GM12878 (cell line): Measurements from ENCODE around the gene FGF12. TPM values are rescaled to one million over a fixed set of nuclear protein-coding genes. Genes with fewer than 3 reads are reported as not detected.

Experiments used
- ATAC-seq: fragments of 200-7000 bp; cut with Tn5 transposase; 3 replicates; pipeline ENCODE4 v1.9.1; 2020; ENCODE audit warnings: mild to moderate bottlenecking, moderate library complexity
- BruUV-seq: library from RNA; stranded (reverse); fragments of 400-500 nt; replicated peaks from 2 replicates; lab custom pipeline; 2021; lab: Mats Ljungman, UMichigan
- CTCF ChIA-PET: fragments of 300-600 bp; sonication (Branson Sonifier 250); formaldehyde crosslinking; extraction: SDS; loops from one replicate; lab custom pipeline; 2021; ENCODE audit warnings: inconsistent platforms; lab: Yijun Ruan, JAX
- POLR2A ChIA-PET: fragments of 350-600 bp; formaldehyde crosslinking; extraction: SDS; loops from one replicate; lab custom pipeline; 2021; ENCODE audit warnings: inconsistent platforms; lab: Charles Lee
- RAD21 ChIA-PET: fragments of 300-600 bp; sonication (Branson Sonifier 250); formaldehyde crosslinking; loops from one replicate; lab custom pipeline; 2023; ENCODE audit warnings: antibody characterized with exemption; ENCODE audit not compliant: unreplicated experiment; lab: Charles Lee
- SMC1A ChIA-PET: fragments of 300-600 bp; sonication (Branson Sonifier 250); formaldehyde crosslinking; loops from one replicate; lab custom pipeline; 2023; ENCODE audit not compliant: unreplicated experiment, uncharacterized antibody; lab: Charles Lee
- DNase-seq: peaks from one replicate; pipeline ENCODE4 v3.0.0-alpha.2; 2011; ENCODE audit warnings: low read depth, low spot score
- FAIRE-seq: peaks from 3 replicates; lab custom pipeline; 2011; peaks lifted over from hg19 to GRCh38; lab: Jason Lieb, UNC
- H2AFZ ChIP-seq: 2 replicates; pipeline ENCODE4 v1.6.0; 2011; ENCODE audit warnings: low read depth, low read length, control low read depth; ENCODE audit not compliant: control insufficient read depth
- H3K27ac ChIP-seq: 2 replicates; pipeline ENCODE4 v1.5.1; 2011; ENCODE audit warnings: control low read depth; ENCODE audit not compliant: control insufficient read depth, insufficient read depth
- H3K27me3 ChIP-seq, 2 experiments: replicated peaks in 1 of 2; 2 replicates each; pipeline versions ENCODE4 v1.6.0 to v1.6.1; 2011; ENCODE audit warnings: low read length in 1 of 2; ENCODE audit not compliant: control insufficient read depth in 2 of 2, insufficient read depth in 2 of 2
- H3K36me3 ChIP-seq, 2 experiments: 2 replicates each; pipeline ENCODE4 v1.5.1; 2011; ENCODE audit warnings: low read length in 1 of 2; ENCODE audit not compliant: control insufficient read depth in 2 of 2, insufficient read depth in 2 of 2
- H3K4me1 ChIP-seq: 2 replicates; pipeline ENCODE4 v1.6.1; 2011; ENCODE audit warnings: mild to moderate bottlenecking, low read length, moderate library complexity, mixed read lengths; ENCODE audit not compliant: control insufficient read depth, insufficient read depth
- H3K4me2 ChIP-seq: 2 replicates; pipeline ENCODE4 v1.6.0; 2011; ENCODE audit warnings: control low read depth; ENCODE audit not compliant: control insufficient read depth, insufficient read depth
- H3K4me3 ChIP-seq: fragments of 200-600 bp; sonication (generic); 2 replicates; pipeline ENCODE4 v1.5.1; 2016
- H3K79me2 ChIP-seq: 2 replicates; pipeline ENCODE4 v1.6.0; 2011; ENCODE audit warnings: low read length; ENCODE audit not compliant: control insufficient read depth, insufficient read depth
- H3K9ac ChIP-seq: 2 replicates; pipeline ENCODE4 v1.8.0; 2011; ENCODE audit warnings: low read length, control low read depth, mixed read lengths; ENCODE audit not compliant: control insufficient read depth, insufficient read depth
- H3K9me3 ChIP-seq: replicated peaks from 3 replicates; pipeline ENCODE4 v1.5.1; 2011; ENCODE audit warnings: mild to moderate bottlenecking, low read length; ENCODE audit not compliant: control insufficient read depth, insufficient read depth
- H4K20me1 ChIP-seq: 2 replicates; pipeline ENCODE4 v1.6.0; 2011; ENCODE audit not compliant: control insufficient read depth, insufficient read depth
- ATF7 ChIP-seq: fragments of 450-650 bp; IDR thresholded peaks from 2 replicates; pipeline ENCODE4 v1.6.1; 2016; ENCODE audit warnings: low read depth, mild to moderate bottlenecking
- CTCF ChIP-seq, 3 experiments: IDR thresholded peaks in 2 of 3; conservative IDR thresholded peaks in 1 of 3; 2 replicates each; pipeline ENCODE4 v1.5.1; 2011; ENCODE audit warnings: low read depth in 3 of 3, low read length in 3 of 3, mild to moderate bottlenecking in 3 of 3, control low read depth in 2 of 3, moderate library complexity in 2 of 3, inconsistent platforms in 1 of 3, mixed read lengths in 1 of 3; ENCODE audit not compliant: control insufficient read depth in 2 of 3, insufficient read depth in 1 of 3; ENCODE audit errors: extremely low read depth in 1 of 3
- EP300 ChIP-seq, 2 experiments: fragments of 150-350 bp in 1 of 2; IDR thresholded peaks; 2 replicates each; pipeline ENCODE4 v1.6.1; 2011 to 2012; ENCODE audit warnings: low read depth in 2 of 2, low read length in 2 of 2, borderline replicate concordance in 1 of 2, improper control_type of control experiment in 1 of 2, inconsistent platforms in 1 of 2; ENCODE audit not compliant: control insufficient read depth in 1 of 2
- FOS ChIP-seq: IDR thresholded peaks from 3 replicates; pipeline ENCODE4 v1.6.1; 2011; ENCODE audit warnings: borderline replicate concordance; ENCODE audit not compliant: insufficient read length; ENCODE audit errors: extremely low read depth
- GABPA ChIP-seq: IDR thresholded peaks from 2 replicates; pipeline ENCODE4 v1.6.1; 2014; ENCODE audit warnings: antibody characterized with exemption, low read depth, mild to moderate bottlenecking, inconsistent platforms
- HDGF ChIP-seq: fragments of 450-650 bp; IDR thresholded peaks from 2 replicates; pipeline ENCODE4 v1.6.1; 2016; ENCODE audit warnings: antibody characterized with exemption
- MYC ChIP-seq: IDR thresholded peaks from 2 replicates; pipeline ENCODE4 v1.6.1; 2011; ENCODE audit warnings: mild to moderate bottlenecking, low read length, moderate library complexity, inconsistent platforms; ENCODE audit not compliant: insufficient read depth, insufficient replicate concordance, insufficient read length, severe bottlenecking
- NR2C1 ChIP-seq: fragments of 450-650 bp; IDR thresholded peaks from 2 replicates; pipeline ENCODE4 v1.6.1; 2017; ENCODE audit warnings: antibody characterized with exemption, mild to moderate bottlenecking, moderate library complexity
- POU2F2 ChIP-seq: IDR thresholded peaks from 3 replicates; pipeline ENCODE4 v1.6.1; 2011; ENCODE audit warnings: low read depth, mild to moderate bottlenecking, low read length, borderline replicate concordance
- SKIL ChIP-seq: fragments of 450-650 bp; IDR thresholded peaks from 2 replicates; pipeline ENCODE4 v1.6.1; 2017; ENCODE audit warnings: mild to moderate bottlenecking, low read depth, inconsistent platforms; ENCODE audit not compliant: poor library complexity, severe bottlenecking
- STAT3 ChIP-seq: IDR thresholded peaks from 2 replicates; pipeline ENCODE4 v1.6.1; 2011; ENCODE audit warnings: low read depth, low read length, improper control_type of control experiment
- USF1 ChIP-seq: IDR thresholded peaks from 2 replicates; pipeline ENCODE4 v1.6.1; 2011; ENCODE audit warnings: borderline replicate concordance, low read depth, mild to moderate bottlenecking, moderate library complexity, mixed read lengths, low read length; ENCODE audit not compliant: insufficient read depth; ENCODE audit errors: extremely low read length
- ZBTB40 ChIP-seq: fragments of 450-650 bp; IDR thresholded peaks from 2 replicates; pipeline ENCODE4 v1.6.1; 2016; ENCODE audit warnings: mild to moderate bottlenecking, moderate library complexity, borderline replicate concordance
- ZNF207 ChIP-seq: fragments of 450-650 bp; IDR thresholded peaks from 2 replicates; pipeline ENCODE4 v1.6.1; 2014; ENCODE audit warnings: antibody characterized with exemption, mild to moderate bottlenecking, borderline replicate concordance
- WGBS: methylation state at CpG from one replicate; pipeline ENCODE4 v1.1.6; 2016; ENCODE audit warnings: low lambda C conversion rate; ENCODE audit not compliant: insufficient replicate concordance, insufficient coverage; ENCODE audit errors: missing lambda C conversion rate; 5-methylcytosine and 5-hydroxymethylcytosine counted together
- in situ Hi-C: fragments of 300-500 bp; cut with MboI; formaldehyde crosslinking; loops from 9 replicates; pipeline ENCODE4 v1.14.3; 2018; ENCODE audit warnings: mixed read lengths
- intact Hi-C: fragments of 100-400 bp; cut with micrococcal nuclease; formaldehyde crosslinking; loops from one replicate; pipeline ENCODE4 v1.14.2; 2022; ENCODE audit not compliant: unreplicated experiment
- polyA plus RNA-seq, 11 experiments: library from polyadenylated mRNA; depleted of rRNA in 4 of 11; unstranded in 6 of 11; stranded (reverse) in 5 of 11; fragments of >200 nt; fragmentation: Nextera tagmentation in 4 of 11; fragmentation: Illumina TruSeq in 1 of 11; extraction: Ambion mirVana in 4 of 11; extraction: Trizol in 1 of 11; gene quantifications; 1 replicate in 1 of 11; 2 replicates in 10 of 11; pipeline versions ENCODE4 v1.2.1 to v1.2.3, GENCODE V29; 2011 to 2016; ENCODE audit warnings: inconsistent platforms in 2 of 11, missing spikeins in 2 of 11, low read depth in 1 of 11
- total RNA-seq, 4 experiments: library from RNA; depleted of rRNA in 3 of 4; stranded (reverse); fragments of >200 nt in 3 of 4; fragmentation: Illumina TruSeq in 1 of 4; extraction: Trizol in 1 of 4; gene quantifications; 2 replicates each; pipeline versions ENCODE4 v1.2.1 to v1.2.3, GENCODE V29; 2013 to 2021

The FGF12 gene
- total and polyA plus RNA-seq, 10 of the 15 experiments (the other 5 are each of a cell fraction or from before 2014, with no cell fraction given), result 0.03 to 0.43 (median 0.13) TPM; not detected in 7

- Histone ChIP-seq H3K9ac (no peak overlapping the region), H4K20me1 (no peaks in the 10 kb centered on the region), H3K4me3 (no peak overlapping the region), H3K4me2 (no peak overlapping the region), H2AFZ (no peak overlapping the region), H3K9me3 (no peaks in the 10 kb centered on the region), H3K4me1 (no peaks in the 10 kb centered on the region), H3K27me3 (no peaks in the 10 kb centered on the region), H3K79me2 (no peaks in the 10 kb centered on the region), H3K27ac (no peak overlapping the region), H3K36me3 (no peaks in the 10 kb centered on the region)
- BruUV-seq, result no TSS peak
- in situ Hi-C loops (no loop called here), intact Hi-C loops (no loop called here)
- WGBS, result 17% methylated on average over 4 of the region's 4 CpGs
- POLR2A ChIA-PET, result no interaction called here
- ATAC-seq, result no peak
- no peak for DNase-seq
- SMC1A ChIA-PET, result interaction anchor here (0.6 to 1.5 kb wide), 2 partner anchors 16 to 126 kb away, joined by 3 read pairs; no protein-coding TSS in a partner anchor
- CTCF ChIA-PET, result no interaction called here
- RAD21 ChIA-PET, result no interaction called here
- no peak for FAIRE-seq
- TF ChIP-seq POU2F2 (no peak), GABPA (no peak), EP300 (IDR thresholded peaks at IDR 0.05; ENCODE audit: borderline replicate concordance in 1 of 2, control insufficient read depth in 1 of 2, low read depth in 2 of 2, low read length in 2 of 2) (no peak), CTCF (IDR thresholded peaks at IDR 0.05 in 2 of 3, conservative IDR thresholded peaks at IDR 0.05 in 1 of 3; ENCODE audit: control insufficient read depth in 2 of 3, extremely low read depth in 1 of 3, insufficient read depth in 1 of 3, low read depth in 3 of 3, low read length in 3 of 3) (no peak), FOS (no peak), USF1 (no peak), NR2C1 (no peak), MYC (no peak), ZNF207 (no peak), STAT3 (no peak), ATF7 (no peak), ZBTB40 (no peak), SKIL (no peak), HDGF (no peak)
Measured at GRCh38 chr3:192169332-192169915, 557.9 kb downstream of the FGF12 start.
